Astrocyte of the spinal cord (primary cell): ENCODE results near the gene CPNE7.

Experiments used
- DNase-seq: peaks from one replicate; pipeline ENCODE4 v3.0.0; 2011; ENCODE audit warnings: low read depth, low spot score
- H3K4me3 ChIP-seq: 2 replicates; pipeline ENCODE4 v1.5.1; 2011; ENCODE audit warnings: low read depth, mild to moderate bottlenecking, low read length, moderate library complexity
- CTCF ChIP-seq: IDR thresholded peaks from 2 replicates; pipeline ENCODE4 v1.5.1; 2012; ENCODE audit warnings: low read depth, mild to moderate bottlenecking, low read length, inconsistent platforms
- in situ Hi-C: cut with HindIII; loops from 2 replicates; pipeline ENCODE4 v1.10.0; 2017; ENCODE audit warnings: low sequenced_read_pairs

CPNE7 gene

GRCh38 chr16:89545044-89545830, 30.3 kb upstream of the CPNE7 start:
- TF ChIP-seq CTCF: no peak
- in situ Hi-C loops: no loop called here
- no peak overlapping the region for H3K4me3 ChIP-seq
- no peak for DNase-seq

GRCh38 chr16:89545831-89546574, 29.6 kb upstream of the CPNE7 start:
- in situ Hi-C loops: no loop called here
- no peak for TF ChIP-seq CTCF
- no peak for DNase-seq
- H3K4me3 ChIP-seq: no peak overlapping the region

GRCh38 chr16:89546781-89547180, 28.8 kb upstream of the CPNE7 start:
- H3K4me3 ChIP-seq: no peak overlapping the region
- in situ Hi-C loops: no loop called here
- DNase-seq: no peak
- TF ChIP-seq CTCF: no peak

GRCh38 chr16:89547291-89547690, 28.3 kb upstream of the CPNE7 start:
- TF ChIP-seq CTCF: no peak
- in situ Hi-C loops: no loop called here
- H3K4me3 ChIP-seq: no peak overlapping the region
- DNase-seq: no peak

- H3K4me3 ChIP-seq: no peak overlapping the region
- no peak for TF ChIP-seq CTCF
- DNase-seq: no peak
- in situ Hi-C loops: no loop called here
Measured at GRCh38 chr16:89547860-89548259, 27.7 kb upstream of the CPNE7 start.

GRCh38 chr16:89548344-89549006, 27.1 kb upstream of the CPNE7 start:
- no peak for DNase-seq
- in situ Hi-C loops: no loop called here
- H3K4me3 ChIP-seq: no peak overlapping the region
- TF ChIP-seq CTCF: no peak
